Keratinocyte (primary cell): ENCODE results near the gene C16orf86. TPM values are rescaled to one million over a fixed set of nuclear protein-coding genes. Genes with fewer than 3 reads are reported as not detected.

Experiments
- DNase-seq: peaks from one replicate; pipeline ENCODE4 v3.0.0-alpha.2; 2011; ENCODE audit warnings: low read depth, missing footprints, low spot score
- FAIRE-seq: peaks from 2 replicates; lab custom pipeline; 2011; peaks lifted over from hg19 to GRCh38; lab: Jason Lieb, UNC
- H2AFZ ChIP-seq: 2 replicates; pipeline ENCODE4 v1.6.0; 2012; ENCODE audit warnings: low read length, control low read depth, inconsistent platforms; ENCODE audit not compliant: control insufficient read depth
- H3K27ac ChIP-seq: 2 replicates; pipeline ENCODE4 v1.5.1; 2011; ENCODE audit warnings: low read length; ENCODE audit not compliant: control insufficient read depth, insufficient read depth
- H3K27me3 ChIP-seq: 3 replicates; pipeline ENCODE4 v1.6.0; 2011; ENCODE audit warnings: low read length; ENCODE audit not compliant: control insufficient read depth, insufficient read depth; ENCODE audit errors: extremely low read depth
- H3K36me3 ChIP-seq, 2 experiments: 2 replicates in 1 of 2; 3 replicates in 1 of 2; pipeline ENCODE4 v1.5.1; 2011; ENCODE audit warnings: low read length in 2 of 2, mild to moderate bottlenecking in 1 of 2; ENCODE audit not compliant: control insufficient read depth in 2 of 2, insufficient read depth in 2 of 2; ENCODE audit errors: extremely low read depth in 1 of 2
- H3K4me1 ChIP-seq: 3 replicates; pipeline ENCODE4 v1.5.1; 2011; ENCODE audit warnings: low read length; ENCODE audit not compliant: control insufficient read depth, insufficient read depth; ENCODE audit errors: extremely low read depth
- H3K4me2 ChIP-seq: 3 replicates; pipeline ENCODE4 v1.6.0; 2011; ENCODE audit warnings: low read depth, low read length; ENCODE audit not compliant: control insufficient read depth, insufficient read depth; ENCODE audit errors: extremely low read depth
- H3K4me3 ChIP-seq, 3 experiments: fragments of 200-600 bp in 1 of 3; sonication (generic) in 1 of 3; 2 replicates in 2 of 3; 3 replicates in 1 of 3; pipeline ENCODE4 v1.5.1; 2011 to 2016; ENCODE audit warnings: low read length in 3 of 3, mild to moderate bottlenecking in 3 of 3, control low read depth in 2 of 3, inconsistent platforms in 1 of 3, low read depth in 1 of 3, mixed read lengths in 1 of 3, mixed run types in 1 of 3, moderate library complexity in 1 of 3; ENCODE audit not compliant: control insufficient read depth in 2 of 3, insufficient read depth in 2 of 3; ENCODE audit errors: extremely low read depth in 1 of 3
- H3K79me2 ChIP-seq: 2 replicates; pipeline ENCODE4 v1.6.0; 2012; ENCODE audit warnings: low read length; ENCODE audit not compliant: control insufficient read depth, insufficient read depth
- H3K9ac ChIP-seq: 3 replicates; pipeline ENCODE4 v1.6.0; 2011; ENCODE audit warnings: low read length; ENCODE audit not compliant: control insufficient read depth, insufficient read depth; ENCODE audit errors: extremely low read depth
- H3K9me1 ChIP-seq: 3 replicates; pipeline ENCODE4 v1.6.0; 2011; ENCODE audit warnings: low read length; ENCODE audit not compliant: control insufficient read depth, insufficient read depth; ENCODE audit errors: extremely low read depth
- H3K9me3 ChIP-seq: 2 replicates; pipeline ENCODE4 v1.5.1; 2012; ENCODE audit warnings: low read depth, low read length; ENCODE audit not compliant: control insufficient read depth
- H4K20me1 ChIP-seq: 3 replicates; pipeline ENCODE4 v1.6.0; 2011; ENCODE audit warnings: low read length; ENCODE audit not compliant: control insufficient read depth, insufficient read depth; ENCODE audit errors: extremely low read depth
- EZH2 ChIP-seq: IDR thresholded peaks from one replicate; pipeline ENCODE4 v1.6.1; 2012; ENCODE audit warnings: inconsistent platforms, mild to moderate bottlenecking, low read length, moderate library complexity
- dilution Hi-C: fragments of 300-500 bp; cut with MboI; formaldehyde crosslinking; loops from one replicate; pipeline ENCODE4 v1.7.0; 2020; ENCODE audit warnings: low sequenced_read_pairs; ENCODE audit not compliant: extremely low pct_ligation_motif_present
- polyA plus RNA-seq, 5 experiments: library from polyadenylated mRNA; depleted of rRNA in 3 of 5; stranded (reverse) in 3 of 5; stranded (forward) in 1 of 5; unstranded in 1 of 5; fragments of >200 nt; gene quantifications; 1 replicate in 1 of 5; 2 replicates in 3 of 5; 3 replicates in 1 of 5; pipeline versions ENCODE4 v1.2.1 to v1.2.3, GENCODE V29; 2011 to 2012; ENCODE audit warnings: missing spikeins in 2 of 5, low read depth in 1 of 5, low replicate concordance in 1 of 5
- TF ChIP-seq, protein P1 (sequence below), 3 experiments: IDR thresholded peaks in 1 of 3; conservative IDR thresholded peaks in 1 of 3; optimal IDR thresholded peaks in 1 of 3; 2 replicates in 2 of 3; 3 replicates in 1 of 3; pipeline versions ENCODE3 to v1.5.1; 2011; ENCODE audit warnings: low read length in 3 of 3, mild to moderate bottlenecking in 3 of 3, moderate library complexity in 2 of 3, control low read depth in 1 of 3, inconsistent platforms in 1 of 3; ENCODE audit not compliant: insufficient read depth in 2 of 3; ENCODE audit errors: extremely low read depth in 1 of 3

C16orf86 gene
- polyA plus RNA-seq, 1 donor (not counting 4 experiments of a cell fraction or from before 2014, with no cell fraction given): 0.17 TPM

DNA sequence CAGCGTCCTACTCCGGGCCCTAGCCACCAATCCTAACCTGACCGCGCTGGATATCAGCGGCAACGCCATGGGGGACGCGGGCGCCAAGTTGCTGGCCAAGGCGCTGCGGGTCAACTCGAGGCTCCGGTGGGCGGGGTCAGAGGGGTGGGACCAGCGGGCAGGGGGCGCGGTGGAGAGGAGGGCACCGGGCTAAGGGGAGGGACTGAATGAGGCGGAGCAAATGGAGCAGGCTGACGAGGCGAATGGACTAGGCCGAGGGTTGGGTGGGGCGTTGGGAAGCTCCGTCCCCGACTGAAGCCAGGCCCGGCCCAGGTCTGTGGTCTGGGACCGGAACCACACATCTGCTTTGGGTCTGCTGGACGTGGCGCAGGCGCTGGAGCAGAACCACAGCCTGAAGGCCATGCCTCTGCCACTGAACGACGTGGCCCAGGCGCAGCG is 17.1 kb upstream of the C16orf86 start:
- TF ChIP-seq EZH2: no peak
- TF ChIP-seq, protein P1, sequence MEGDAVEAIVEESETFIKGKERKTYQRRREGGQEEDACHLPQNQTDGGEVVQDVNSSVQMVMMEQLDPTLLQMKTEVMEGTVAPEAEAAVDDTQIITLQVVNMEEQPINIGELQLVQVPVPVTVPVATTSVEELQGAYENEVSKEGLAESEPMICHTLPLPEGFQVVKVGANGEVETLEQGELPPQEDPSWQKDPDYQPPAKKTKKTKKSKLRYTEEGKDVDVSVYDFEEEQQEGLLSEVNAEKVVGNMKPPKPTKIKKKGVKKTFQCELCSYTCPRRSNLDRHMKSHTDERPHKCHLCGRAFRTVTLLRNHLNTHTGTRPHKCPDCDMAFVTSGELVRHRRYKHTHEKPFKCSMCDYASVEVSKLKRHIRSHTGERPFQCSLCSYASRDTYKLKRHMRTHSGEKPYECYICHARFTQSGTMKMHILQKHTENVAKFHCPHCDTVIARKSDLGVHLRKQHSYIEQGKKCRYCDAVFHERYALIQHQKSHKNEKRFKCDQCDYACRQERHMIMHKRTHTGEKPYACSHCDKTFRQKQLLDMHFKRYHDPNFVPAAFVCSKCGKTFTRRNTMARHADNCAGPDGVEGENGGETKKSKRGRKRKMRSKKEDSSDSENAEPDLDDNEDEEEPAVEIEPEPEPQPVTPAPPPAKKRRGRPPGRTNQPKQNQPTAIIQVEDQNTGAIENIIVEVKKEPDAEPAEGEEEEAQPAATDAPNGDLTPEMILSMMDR (optimal IDR thresholded peaks at IDR 0.05 in 1 of 3, IDR thresholded peaks at IDR 0.05 in 1 of 3, conservative IDR thresholded peaks at IDR 0.05 in 1 of 3; ENCODE audit: extremely low read depth in 1 of 3, insufficient read depth in 2 of 3, low read length in 3 of 3): no peak
- Histone ChIP-seq H3K9ac (no peak overlapping the region), H4K20me1 (peaks cover 2% of the 10 kb centered on the region), H3K27me3 (peaks cover 93% of the 10 kb centered on the region), H3K4me3 (no peak overlapping the region), H3K9me3 (no peaks in the 10 kb centered on the region), H3K79me2 (no peaks in the 10 kb centered on the region), H3K9me1 (no peaks in the 10 kb centered on the region), H3K4me2 (no peak overlapping the region), H3K27ac (no peak overlapping the region), H3K36me3 (no peaks in the 10 kb centered on the region), H2AFZ (no peak overlapping the region), H3K4me1 (no peaks in the 10 kb centered on the region)
- FAIRE-seq: no peak
- dilution Hi-C loops: no loop called here
- DNase-seq: no peak

DNA sequence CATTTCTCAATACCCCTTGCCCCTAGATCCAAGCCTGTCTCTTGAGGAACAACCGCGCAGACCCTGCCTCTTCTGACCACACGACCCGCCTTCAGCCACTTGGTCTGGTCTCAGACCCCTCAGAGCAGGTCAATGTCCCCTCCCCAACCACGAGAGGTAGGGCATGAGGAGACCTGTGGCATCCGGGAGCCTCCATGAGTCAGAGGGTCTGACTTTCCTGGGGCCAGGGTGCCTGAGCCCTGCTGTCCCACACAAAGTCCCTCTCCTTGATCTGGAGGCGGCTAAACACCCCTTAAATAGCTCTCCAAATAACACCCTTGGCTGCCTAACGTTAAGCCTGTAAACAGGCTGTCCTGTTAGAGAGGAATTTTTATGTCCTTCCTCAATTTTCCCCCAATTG is 16.6 kb upstream of the C16orf86 start:
- dilution Hi-C loops: no loop called here
- Histone ChIP-seq H3K36me3 (no peaks in the 10 kb centered on the region), H4K20me1 (peaks cover 2% of the 10 kb centered on the region), H3K4me3 (no peak overlapping the region), H2AFZ (no peak overlapping the region), H3K9ac (no peak overlapping the region), H3K27ac (no peak overlapping the region), H3K9me3 (no peaks in the 10 kb centered on the region), H3K79me2 (no peaks in the 10 kb centered on the region), H3K4me1 (no peaks in the 10 kb centered on the region), H3K4me2 (no peak overlapping the region), H3K27me3 (peaks cover 94% of the 10 kb centered on the region), H3K9me1 (no peaks in the 10 kb centered on the region)
- DNase-seq (no peak), FAIRE-seq (no peak)
- TF ChIP-seq EZH2: peak; percentile 40
- TF ChIP-seq, protein P1 (optimal IDR thresholded peaks at IDR 0.05 in 1 of 3, IDR thresholded peaks at IDR 0.05 in 1 of 3, conservative IDR thresholded peaks at IDR 0.05 in 1 of 3; ENCODE audit: extremely low read depth in 1 of 3, insufficient read depth in 2 of 3, low read length in 3 of 3): no peak
